Skeletal muscle tissue (tissue), 4 donors: ENCODE measurements around the gene PRKCH. TPM values are rescaled to one million over a fixed set of nuclear protein-coding genes. Genes with fewer than 3 reads are reported as not detected.
A peak's percentile ranks its signal among the peaks of the same experiment; 100 is the strongest.

Experiments used
- H3K27ac ChIP-seq: one replicate; pipeline ENCODE4 v1.7.0; 2013; ENCODE audit warnings: mild to moderate bottlenecking, low read depth, low read length, inconsistent platforms
- H3K27me3 ChIP-seq, 3 donors: one replicate each; pipeline ENCODE4 v1.7.0; 2013; ENCODE audit warnings: low read length in 3 of 3; ENCODE audit not compliant: control insufficient read depth in 3 of 3, insufficient read depth in 3 of 3
- H3K36me3 ChIP-seq, 3 donors: one replicate each; pipeline ENCODE4 v1.7.0; 2013; ENCODE audit warnings: low read length in 3 of 3; ENCODE audit not compliant: control insufficient read depth in 3 of 3, insufficient read depth in 3 of 3
- H3K4me1 ChIP-seq, 3 donors: one replicate each; pipeline ENCODE4 v1.7.0; 2013; ENCODE audit warnings: low read length in 3 of 3, mild to moderate bottlenecking in 3 of 3; ENCODE audit not compliant: control insufficient read depth in 3 of 3, insufficient read depth in 3 of 3
- H3K4me3 ChIP-seq, 3 donors: one replicate each; pipeline ENCODE4 v1.7.0; 2013; ENCODE audit warnings: low read length in 3 of 3
- H3K9ac ChIP-seq, 3 donors: one replicate each; pipeline ENCODE4 v1.7.0; 2013; ENCODE audit warnings: low read length in 3 of 3, mild to moderate bottlenecking in 3 of 3, moderate library complexity in 2 of 3, low read depth in 1 of 3
- H3K9me3 ChIP-seq, 3 donors: one replicate each; pipeline ENCODE4 v1.7.0; 2013; ENCODE audit warnings: low read length in 3 of 3; ENCODE audit not compliant: control insufficient read depth in 3 of 3
- total RNA-seq: library from RNA; depleted of rRNA; stranded (reverse); fragments of >200 nt; gene quantifications from one replicate; pipeline ENCODE4 v1.2.3, GENCODE V29; 2014
- donor health status: Osteomylitis.

The PRKCH gene
- total RNA-seq, 1 donor from 2014 or later = 32.4 TPM

DNA sequence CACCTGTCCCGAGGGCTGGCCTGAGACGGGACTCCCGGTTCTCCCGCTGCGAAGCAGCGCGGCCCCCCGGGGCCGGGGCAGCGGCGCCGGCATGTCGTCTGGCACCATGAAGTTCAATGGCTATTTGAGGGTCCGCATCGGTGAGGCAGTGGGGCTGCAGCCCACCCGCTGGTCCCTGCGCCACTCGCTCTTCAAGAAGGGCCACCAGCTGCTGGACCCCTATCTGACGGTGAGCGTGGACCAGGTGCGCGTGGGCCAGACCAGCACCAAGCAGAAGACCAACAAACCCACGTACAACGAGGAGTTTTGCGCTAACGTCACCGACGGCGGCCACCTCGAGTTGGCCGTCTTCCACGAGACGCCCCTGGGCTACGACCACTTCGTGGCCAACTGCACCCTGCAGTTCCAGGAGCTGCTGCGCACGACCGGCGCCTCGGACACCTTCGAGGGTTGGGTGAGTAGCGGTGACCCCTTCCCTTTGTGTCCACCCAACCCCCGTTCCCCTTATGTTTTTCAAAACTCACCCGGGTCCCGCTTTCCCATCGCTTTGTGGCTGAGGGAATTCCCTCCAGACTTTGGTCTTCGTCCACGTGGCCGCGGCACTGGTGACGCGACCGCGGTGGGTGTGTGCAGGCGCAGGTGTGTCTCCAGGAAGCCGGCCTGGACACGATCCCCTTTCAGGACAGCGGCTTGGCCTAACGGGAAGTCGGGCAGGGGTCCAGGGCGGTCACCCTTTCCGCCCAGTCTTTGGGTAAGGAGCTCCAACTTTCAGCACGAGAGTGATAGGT is 826 bp downstream of the PRKCH start:
- Histone ChIP-seq H3K9me3 (no peaks in the 10 kb centered on the region), H3K36me3 (no peaks in the 10 kb centered on the region), H3K27ac (peak overlapping the region; percentile 46), H3K9ac (peak overlapping the region; percentile 61 to 74 (median 68)), H3K27me3 (peaks cover 8 to 19% (median 12%) of the 10 kb centered on the region in 3 donors), H3K4me3 (peak overlapping the region; percentile 76 to 79 (median 78)), H3K4me1 (peaks cover 13 to 17% (median 14%) of the 10 kb centered on the region in 3 donors)

DNA sequence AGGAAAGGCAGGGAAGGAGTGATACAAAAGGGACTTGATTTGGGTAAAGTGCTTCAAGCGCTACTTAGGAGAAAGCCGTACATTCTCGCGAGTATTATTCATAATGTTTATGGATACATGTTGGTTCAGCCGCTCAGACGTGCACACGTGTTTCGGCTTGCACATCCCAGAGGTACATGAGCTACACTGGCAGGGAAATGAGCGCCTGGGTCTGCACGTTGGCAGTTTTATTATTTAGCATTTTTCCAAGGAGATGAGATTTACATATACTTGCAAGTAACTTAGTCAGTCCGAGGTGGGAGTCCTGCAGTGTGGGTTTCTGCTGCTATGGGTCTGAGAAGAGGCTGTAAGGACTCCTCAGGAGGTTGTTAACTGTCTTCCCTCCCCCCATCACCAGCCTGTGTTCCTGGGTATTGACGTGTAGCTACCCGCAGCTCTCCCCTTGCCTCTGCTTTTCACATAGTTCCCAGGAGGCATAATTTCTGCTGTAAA is 1.5 kb downstream of the PRKCH start:
- Histone ChIP-seq H3K27ac (peak overlapping the region; percentile 46), H3K4me1 (peaks cover 13 to 17% (median 14%) of the 10 kb centered on the region in 3 donors), H3K9ac (peak overlapping the region; percentile 61 to 74 (median 68)), H3K4me3 (peak overlapping the region; percentile 76 to 79 (median 78)), H3K9me3 (no peaks in the 10 kb centered on the region), H3K27me3 (peaks cover 8 to 19% (median 12%) of the 10 kb centered on the region in 3 donors), H3K36me3 (no peaks in the 10 kb centered on the region)

DNA sequence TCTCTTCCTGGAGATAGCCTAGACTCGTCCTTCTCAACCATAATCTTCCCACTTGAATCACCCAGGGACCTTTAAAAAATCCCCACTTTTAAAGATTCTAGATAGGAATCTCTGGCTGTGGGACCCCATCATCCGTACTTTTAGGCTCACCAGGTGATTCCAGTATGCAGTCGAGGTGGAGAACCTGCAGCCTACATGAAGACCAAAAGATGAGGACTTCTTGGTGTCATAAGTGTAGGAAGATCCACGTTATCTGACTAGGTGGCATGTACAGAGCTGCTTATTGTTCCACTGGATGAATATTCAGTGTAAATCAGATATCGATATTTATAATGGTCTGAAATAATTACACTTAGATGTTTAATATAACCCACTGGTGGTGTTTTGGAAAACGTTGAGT is 2.6 kb downstream of the PRKCH start:
- H3K4me3 ChIP-seq = peak overlapping the region in 1 of 3 donors; percentile 38
- no peaks in the 10 kb centered on the region for H3K36me3 ChIP-seq
- no peak overlapping the region for H3K9ac ChIP-seq
- peaks cover 13 to 17% (median 14%) of the 10 kb centered on the region in 3 donors for H3K4me1 ChIP-seq
- H3K27me3 ChIP-seq = peaks cover 8 to 19% (median 12%) of the 10 kb centered on the region in 3 donors
- H3K9me3 ChIP-seq = no peaks in the 10 kb centered on the region
- no peak overlapping the region for H3K27ac ChIP-seq

DNA sequence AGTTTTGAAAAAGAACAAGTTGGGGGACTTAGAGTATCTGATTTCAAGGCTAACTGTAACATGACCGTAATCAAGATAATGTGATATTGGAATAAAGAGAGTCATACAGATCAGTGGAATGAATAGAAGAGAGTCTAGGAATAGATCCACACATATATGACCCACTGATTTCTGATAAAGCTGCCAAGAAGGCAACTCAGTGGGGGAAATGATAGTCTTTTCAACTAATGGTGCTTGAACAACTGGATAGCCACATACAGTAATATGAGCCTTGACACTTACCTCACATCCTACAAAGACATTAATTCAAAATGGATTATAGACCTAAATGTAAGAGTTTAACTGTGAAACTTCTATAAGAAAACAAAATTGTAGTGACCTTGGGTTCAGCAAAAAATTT is 3.8 kb downstream of the PRKCH start:
- Histone ChIP-seq H3K9ac (no peak overlapping the region), H3K4me1 (peaks cover 13 to 17% (median 14%) of the 10 kb centered on the region in 3 donors), H3K36me3 (no peaks in the 10 kb centered on the region), H3K27ac (no peak overlapping the region), H3K27me3 (peaks cover 8 to 19% (median 12%) of the 10 kb centered on the region in 3 donors), H3K9me3 (no peaks in the 10 kb centered on the region), H3K4me3 (no peak overlapping the region)

DNA sequence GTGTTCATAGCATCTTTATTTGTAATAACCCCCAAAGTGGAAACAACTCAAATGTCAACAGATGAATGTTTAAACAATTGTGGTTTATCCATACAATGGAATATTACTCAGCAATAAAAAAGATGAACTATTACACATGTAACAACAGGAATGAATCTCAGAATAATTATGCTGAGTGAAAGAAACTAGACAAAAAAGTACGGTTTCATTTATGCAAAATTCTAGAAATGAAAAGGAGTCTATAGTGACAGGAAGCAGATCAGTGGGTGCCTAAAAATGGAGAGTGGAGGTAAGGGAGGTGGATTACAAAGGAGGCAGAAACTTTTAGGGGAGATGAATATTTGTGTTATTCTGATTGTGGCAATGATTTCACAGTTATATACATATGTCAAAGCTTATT is 4.8 kb downstream of the PRKCH start:
- no peak overlapping the region for H3K9ac ChIP-seq
- H3K4me3 ChIP-seq = no peak overlapping the region
- H3K9me3 ChIP-seq = no peaks in the 10 kb centered on the region
- peaks cover 7 to 12% (median 12%) of the 10 kb centered on the region in 3 donors for H3K27me3 ChIP-seq
- peak overlapping the region; percentile 36 for H3K27ac ChIP-seq
- H3K4me1 ChIP-seq = peaks cover 12 to 14% (median 13%) of the 10 kb centered on the region in 3 donors
- H3K36me3 ChIP-seq = no peaks in the 10 kb centered on the region

DNA sequence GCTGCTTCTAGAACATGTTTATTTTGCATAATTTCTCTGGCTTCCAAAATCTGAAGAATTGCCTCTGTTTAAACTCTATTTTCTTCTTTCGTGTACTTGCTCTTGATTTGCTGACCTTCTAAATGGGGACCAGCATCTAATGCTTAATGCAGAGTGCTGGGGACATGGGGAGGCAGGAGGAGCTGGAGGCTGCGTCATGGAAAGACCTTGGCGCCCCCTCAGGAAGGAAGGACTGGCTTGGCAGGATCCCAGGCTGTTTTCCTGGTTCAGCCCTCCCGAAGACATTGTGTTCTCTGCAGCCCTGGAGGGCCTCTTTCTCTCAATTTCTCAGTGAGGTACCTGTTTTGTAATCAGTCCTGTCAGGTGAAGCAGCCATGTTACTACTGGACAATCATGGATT is 5.5 kb downstream of the PRKCH start:
- H3K36me3 ChIP-seq = no peaks in the 10 kb centered on the region
- H3K27me3 ChIP-seq = peaks cover 5 to 12% (median 7%) of the 10 kb centered on the region in 3 donors
- peak overlapping the region; percentile 51 for H3K27ac ChIP-seq
- peaks cover 11 to 12% (median 11%) of the 10 kb centered on the region in 3 donors for H3K4me1 ChIP-seq
- no peak overlapping the region for H3K4me3 ChIP-seq
- H3K9ac ChIP-seq = no peak overlapping the region
- no peaks in the 10 kb centered on the region for H3K9me3 ChIP-seq

DNA sequence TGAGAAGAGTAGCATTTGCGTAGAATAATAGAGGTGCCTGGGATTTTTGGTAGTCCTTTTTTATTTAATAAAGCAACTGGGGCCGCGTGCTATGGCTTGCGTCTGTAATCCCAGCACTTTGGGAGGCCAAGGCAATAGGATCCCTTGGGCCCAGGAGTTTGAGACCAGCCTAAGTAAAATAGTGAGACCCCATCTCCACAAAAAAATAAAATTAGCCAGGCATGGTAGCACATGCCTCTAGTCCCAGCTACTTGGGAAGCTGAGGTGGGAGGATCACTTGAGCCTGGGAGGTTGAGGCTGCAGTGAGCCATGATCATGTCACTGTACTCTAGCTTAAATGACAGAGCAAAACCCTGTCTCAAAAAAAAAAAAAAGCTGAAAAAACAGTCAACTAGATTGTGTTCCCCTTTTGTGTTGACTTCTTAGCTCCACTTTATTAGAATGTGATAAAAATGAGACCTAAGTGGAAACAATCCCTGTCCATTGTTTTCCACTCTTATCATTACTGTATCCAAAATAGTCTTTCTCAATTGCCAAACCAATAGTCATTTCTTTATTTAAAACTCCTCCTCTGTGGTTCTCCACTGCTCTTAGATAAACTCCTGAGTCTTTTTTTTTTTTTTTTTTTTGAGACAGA is 7.4 kb downstream of the PRKCH start:
- no peak overlapping the region for H3K9ac ChIP-seq
- no peak overlapping the region for H3K4me3 ChIP-seq
- no peak overlapping the region for H3K27ac ChIP-seq
- H3K9me3 ChIP-seq = no peaks in the 10 kb centered on the region
- H3K27me3 ChIP-seq = no peaks in the 10 kb centered on the region
- H3K4me1 ChIP-seq = peaks cover 0 to 2% (median 0%) of the 10 kb centered on the region in 3 donors
- no peaks in the 10 kb centered on the region for H3K36me3 ChIP-seq

DNA sequence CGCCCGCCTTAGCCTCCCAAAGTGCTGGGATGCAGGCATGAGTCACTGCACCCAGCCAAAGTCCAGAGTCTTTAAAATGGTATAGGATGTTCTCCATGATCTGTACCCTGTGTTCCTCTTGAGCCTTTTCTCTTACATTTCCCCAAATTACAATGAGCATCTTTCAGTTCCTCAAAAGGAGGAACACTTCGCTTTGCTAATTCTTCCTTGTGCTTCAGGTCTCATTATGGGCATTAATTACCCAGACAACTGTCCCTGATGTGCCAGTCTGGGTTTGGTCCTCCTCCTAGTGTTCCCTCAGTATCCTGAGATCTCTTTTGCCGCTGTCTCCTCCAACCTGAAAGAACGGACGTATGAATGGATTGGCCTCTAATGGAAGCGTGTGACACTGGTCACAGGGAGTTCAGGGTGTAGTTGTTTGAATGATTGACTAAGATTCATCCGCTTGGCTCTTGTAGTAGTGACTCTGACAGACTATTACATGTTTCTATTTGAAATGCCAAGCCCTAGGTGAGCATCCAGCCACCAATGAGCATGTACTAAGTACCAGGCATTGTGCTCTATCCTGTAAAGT is 8.2 kb downstream of the PRKCH start:
- H3K27ac ChIP-seq = peak overlapping the region; percentile 13
- no peaks in the 10 kb centered on the region for H3K9me3 ChIP-seq
- H3K9ac ChIP-seq = no peak overlapping the region
- peaks cover 0 to 2% (median 0%) of the 10 kb centered on the region in 3 donors for H3K4me1 ChIP-seq
- no peaks in the 10 kb centered on the region for H3K36me3 ChIP-seq
- H3K4me3 ChIP-seq = no peak overlapping the region
- no peaks in the 10 kb centered on the region for H3K27me3 ChIP-seq

DNA sequence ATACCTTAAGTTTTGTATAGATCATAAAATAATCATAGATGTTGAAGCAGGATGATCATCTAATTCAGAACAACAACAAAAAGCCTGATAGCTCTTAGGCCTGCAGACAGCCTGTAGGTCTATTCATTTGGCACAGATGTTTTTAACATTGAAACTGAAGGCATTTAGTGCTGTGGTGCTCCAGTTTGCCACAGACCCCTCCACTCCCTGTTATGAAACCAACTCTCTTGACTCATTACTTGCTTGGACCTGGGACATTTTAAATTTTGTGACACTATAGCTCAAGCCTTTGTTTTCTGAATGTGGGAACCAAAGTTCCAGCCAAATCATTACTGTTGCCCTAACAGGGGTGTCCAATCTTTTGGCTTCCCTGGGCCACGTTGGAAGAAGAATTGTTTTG is 9.1 kb downstream of the PRKCH start:
- no peaks in the 10 kb centered on the region for H3K27me3 ChIP-seq
- no peak overlapping the region for H3K27ac ChIP-seq
- no peak overlapping the region for H3K4me3 ChIP-seq
- H3K36me3 ChIP-seq = no peaks in the 10 kb centered on the region
- H3K9me3 ChIP-seq = no peaks in the 10 kb centered on the region
- no peak overlapping the region for H3K9ac ChIP-seq
- peaks cover 0 to 2% (median 0%) of the 10 kb centered on the region in 3 donors for H3K4me1 ChIP-seq
